HG03520 (cell line): ENCODE results near the gene USP8.
"Not testable (repeated sequence)": the region's sequence is repeated elsewhere in the genome, so short reads cannot be mapped to it uniquely, and the experiment has no call there.

Experiments used
- ATAC-seq: cut with Tn5 transposase; IDR thresholded peaks from one replicate; pipeline ENCODE4 v1.9.1; 2021; ENCODE audit warnings: mild to moderate bottlenecking, moderate library complexity; ENCODE audit not compliant: unreplicated experiment

The USP8 gene

DNA sequence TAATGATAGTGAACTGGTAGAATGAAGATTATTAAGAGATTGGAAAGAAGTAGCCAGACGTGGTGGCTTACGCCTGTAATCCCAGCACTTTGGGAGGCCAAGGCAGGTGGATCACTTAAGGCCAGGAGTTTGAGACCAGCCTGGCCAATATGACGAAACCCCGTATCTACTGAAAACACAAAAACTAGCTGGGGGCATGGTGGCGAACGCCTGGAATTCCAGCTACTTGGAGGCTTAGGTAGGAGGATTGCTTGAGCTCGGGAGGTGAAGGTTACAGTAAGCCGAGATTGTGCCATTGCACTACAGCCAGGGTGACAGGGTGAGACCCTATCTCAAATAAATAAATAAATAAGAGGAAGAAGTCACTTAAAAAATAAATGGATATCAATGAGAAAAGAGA is 14.0 kb downstream of the USP8 start:
- ATAC-seq = no peak

DNA sequence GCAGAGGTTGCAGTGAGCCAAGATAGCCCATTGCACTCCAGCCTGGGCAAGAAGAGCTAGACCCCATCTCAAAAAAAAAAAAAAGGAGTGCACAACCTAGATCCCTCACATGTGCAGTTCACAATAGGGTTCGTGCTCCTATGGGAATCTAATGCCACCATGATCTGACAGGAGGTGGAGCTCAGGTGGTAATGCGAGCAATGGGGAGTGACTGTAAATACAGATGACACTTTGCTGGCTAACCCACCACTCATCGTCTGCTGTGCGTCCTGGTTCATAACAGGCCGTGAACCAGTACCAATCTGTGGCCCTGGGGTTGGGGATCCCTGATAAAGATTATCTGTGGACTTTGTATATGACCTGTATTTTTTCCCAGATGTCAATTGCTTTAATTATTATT is 16.7 kb downstream of the USP8 start:
- no peak for ATAC-seq

GRCh38 chr15:50452927-50453326 is 28.7 kb downstream of the USP8 start:
- ATAC-seq = no peak

DNA sequence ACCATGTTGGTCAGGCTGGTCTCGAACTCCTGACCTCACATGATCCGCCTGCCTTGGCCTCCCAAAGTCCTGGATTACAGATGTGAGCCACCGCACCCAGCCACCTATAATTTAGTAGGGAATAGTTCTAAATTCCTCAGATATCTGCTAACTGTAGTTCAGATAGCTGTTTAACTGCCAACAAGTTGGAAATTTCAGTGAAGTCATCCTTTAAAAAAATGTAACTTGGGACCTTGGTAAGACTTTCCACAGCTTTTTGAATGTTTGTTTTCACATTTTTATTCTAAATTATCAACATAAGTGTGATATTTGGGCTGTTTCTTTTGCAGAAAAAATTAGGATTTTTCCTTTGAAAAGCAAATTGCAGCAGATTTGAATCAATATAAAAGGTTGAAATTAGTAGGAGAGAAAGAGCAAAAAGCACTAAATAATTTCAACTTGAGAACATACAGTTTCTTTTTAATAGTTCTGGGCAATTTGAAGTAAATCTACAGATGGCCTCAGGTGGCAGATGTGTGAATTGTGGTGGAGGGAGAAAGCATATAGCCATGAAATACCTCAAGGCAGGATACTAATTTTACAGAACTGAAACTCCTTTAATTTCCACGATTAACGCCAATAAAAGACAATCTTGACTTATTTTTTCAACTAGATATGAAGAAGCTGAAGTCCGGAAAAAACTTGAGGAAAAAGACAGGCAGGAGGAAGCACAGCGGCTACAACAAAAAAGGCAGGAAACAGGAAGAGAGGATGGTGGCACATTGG is 34.3 kb downstream of the USP8 start:
- ATAC-seq = no peak

GRCh38 chr15:50463423-50464358 is 39.5 kb downstream of the USP8 start:
- ATAC-seq = no peak

DNA sequence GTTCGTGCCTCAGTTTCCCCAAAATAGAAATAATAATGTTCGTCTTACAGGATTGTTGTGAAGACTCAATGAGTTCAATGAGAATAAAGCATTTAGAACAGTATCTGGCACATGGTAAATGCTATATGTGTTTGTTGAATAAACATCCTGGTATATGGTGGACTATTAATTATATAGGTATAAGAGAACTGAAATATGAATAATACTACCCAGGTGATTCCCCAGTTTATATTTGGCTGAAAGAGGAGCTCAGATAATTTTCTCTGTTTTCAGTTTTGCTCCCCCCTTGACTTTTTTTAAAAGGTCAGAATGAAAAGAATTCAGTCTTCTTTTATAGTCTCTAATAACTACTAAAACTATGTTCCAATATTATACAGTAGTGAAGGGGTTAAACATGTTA is 46.9 kb downstream of the USP8 start:
- ATAC-seq = no peak

DNA sequence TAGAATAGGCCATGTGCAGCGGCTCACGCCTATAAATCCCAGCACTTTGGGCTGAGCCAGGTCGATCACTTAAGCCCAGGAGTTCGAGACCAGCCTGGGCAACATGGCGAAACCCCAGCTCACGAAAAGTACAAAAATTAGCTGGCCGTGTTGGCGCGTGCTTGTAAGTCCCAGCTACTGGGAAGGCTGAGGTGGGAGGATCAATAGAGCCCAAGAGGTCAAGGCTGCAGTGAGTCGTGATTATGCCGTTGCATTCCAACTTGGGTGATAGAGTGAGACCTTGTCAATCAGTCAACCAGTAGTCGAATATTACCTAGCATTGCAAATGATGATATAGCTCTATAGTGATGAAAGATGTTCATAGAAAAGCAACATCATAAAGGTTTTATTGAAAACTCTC is 51.9 kb downstream of the USP8 start:
- ATAC-seq = no peak

DNA sequence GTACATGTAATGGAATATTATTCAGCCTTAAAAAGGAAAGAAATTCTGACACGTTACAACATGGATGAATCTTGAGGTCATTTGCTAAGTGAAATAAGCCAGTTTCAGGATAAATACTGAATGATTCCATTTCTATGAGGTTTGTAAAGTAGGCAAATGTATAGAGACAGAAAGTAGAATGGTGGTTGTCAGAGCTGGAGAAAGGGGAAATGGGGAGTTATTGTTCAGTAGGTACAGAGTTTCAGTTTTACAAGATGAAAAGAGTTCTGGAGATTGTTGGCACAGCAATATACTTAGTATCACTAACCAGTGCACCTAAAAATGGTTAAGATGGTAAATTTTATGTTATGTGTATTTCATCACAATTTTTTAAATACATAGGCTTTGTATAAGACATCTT is 60.6 kb downstream of the USP8 start:
- no peak for ATAC-seq

DNA sequence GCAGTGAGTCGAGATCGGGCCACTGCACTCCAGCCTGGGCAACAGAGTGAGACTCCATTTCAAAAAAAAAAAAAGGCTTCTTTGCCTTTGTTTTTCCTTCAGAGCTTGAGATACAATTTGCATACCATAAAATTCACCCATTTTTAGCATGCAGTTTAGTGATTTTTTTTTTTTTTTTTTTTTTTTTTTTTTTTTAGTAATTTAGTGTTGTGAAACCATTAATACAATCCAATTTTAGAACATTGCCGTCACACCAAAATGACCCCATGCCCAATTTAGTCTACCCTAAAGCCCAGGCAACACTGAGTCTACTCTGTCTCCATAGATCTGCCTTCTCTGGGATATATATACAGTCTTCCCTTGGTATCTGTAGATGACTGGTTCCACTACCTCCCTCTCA is 61.2 kb downstream of the USP8 start:
- ATAC-seq = no peak

DNA sequence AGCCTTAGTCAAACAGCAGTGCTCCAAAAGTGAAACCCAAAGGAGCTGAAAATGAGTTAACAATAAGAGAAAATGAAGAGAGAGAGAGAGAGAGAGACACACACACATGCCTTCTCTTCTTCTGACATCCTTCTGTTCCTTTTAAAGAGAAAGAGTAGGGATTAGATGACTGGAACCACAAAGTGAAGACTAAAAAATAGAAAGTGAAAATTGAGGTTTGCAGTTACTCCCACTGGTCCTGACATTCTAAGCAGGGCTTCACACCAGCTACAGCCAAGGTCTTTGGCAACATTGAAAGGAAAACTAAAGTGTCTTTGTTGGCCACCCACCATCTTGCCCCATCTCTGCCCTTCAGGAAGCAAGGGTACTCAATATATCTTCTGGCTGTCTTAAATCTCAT is 63.1 kb downstream of the USP8 start:
- ATAC-seq = no peak

DNA sequence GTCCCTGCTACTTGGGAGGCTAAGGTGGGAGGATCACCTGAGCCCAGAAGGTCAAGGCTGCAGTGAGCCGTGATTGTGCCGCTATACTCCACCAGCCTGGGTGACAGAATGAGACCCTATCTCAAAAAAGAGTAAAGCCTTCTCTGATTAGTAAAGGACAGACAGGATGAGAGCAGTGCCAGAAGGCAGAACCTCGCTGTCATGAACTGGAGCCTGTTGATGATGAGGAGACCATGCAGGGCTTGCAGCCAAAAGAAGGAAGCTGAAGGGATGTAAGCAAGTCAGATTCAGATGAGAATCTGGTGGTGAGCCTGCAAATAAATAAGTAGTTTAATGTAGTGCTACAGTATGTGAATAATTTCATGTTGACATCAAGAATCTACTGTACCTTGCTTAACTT is 69.4 kb downstream of the USP8 start:
- no peak for ATAC-seq

GRCh38 chr15:50494547-50494946 is 70.3 kb downstream of the USP8 start:
- not testable (repeated sequence) for ATAC-seq

DNA sequence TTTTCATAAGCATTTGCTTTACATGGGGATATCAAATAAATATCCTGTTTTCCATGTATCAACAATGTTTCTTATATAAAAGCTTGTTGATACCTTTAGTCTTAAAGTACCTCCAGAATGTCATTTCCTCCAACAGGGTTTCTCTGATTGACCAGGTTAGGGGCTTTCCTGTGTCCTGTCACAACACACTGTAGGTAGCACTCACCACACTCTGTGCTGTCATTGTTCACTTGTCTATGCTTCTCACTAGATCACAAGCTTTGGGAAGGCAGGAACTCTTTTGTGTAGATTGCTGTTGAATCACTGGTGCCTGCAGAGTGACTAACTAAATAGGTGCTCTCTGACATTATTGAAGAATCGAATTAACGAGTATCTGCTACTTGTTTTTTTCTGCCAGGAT is 72.5 kb downstream of the USP8 start:
- no peak for ATAC-seq

- no peak for ATAC-seq
Observed at GRCh38 chr15:50500352-50500751, 76.1 kb downstream of the USP8 start.

GRCh38 chr15:50501815-50502214 is 77.6 kb downstream of the USP8 start:
- no peak for ATAC-seq

GRCh38 chr15:50503144-50503543 is 78.9 kb downstream of the USP8 start:
- ATAC-seq = no peak

DNA sequence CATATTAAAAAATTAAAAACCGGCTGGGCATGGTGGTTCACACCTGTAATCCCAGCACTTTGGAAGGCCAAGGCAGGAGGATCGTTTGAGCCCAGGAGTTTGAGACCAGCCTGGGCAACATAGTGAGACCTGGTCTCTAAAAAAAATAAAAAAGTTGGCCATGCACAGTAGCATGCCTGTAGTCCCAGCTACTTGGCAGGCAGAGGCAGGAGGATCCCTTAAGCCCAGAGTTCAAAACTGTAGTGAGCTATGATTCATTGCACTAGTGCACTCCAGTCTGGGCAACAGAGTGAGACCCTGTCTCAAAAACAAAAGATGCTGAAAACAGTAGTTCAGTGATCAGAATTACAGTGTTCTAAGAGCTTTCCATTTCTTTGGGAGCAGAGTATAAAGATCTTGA is 81.5 kb downstream of the USP8 start:
- ATAC-seq = not testable (repeated sequence)

- ATAC-seq = no peak
Observed at GRCh38 chr15:50506121-50506520, 81.9 kb downstream of the USP8 start.

DNA sequence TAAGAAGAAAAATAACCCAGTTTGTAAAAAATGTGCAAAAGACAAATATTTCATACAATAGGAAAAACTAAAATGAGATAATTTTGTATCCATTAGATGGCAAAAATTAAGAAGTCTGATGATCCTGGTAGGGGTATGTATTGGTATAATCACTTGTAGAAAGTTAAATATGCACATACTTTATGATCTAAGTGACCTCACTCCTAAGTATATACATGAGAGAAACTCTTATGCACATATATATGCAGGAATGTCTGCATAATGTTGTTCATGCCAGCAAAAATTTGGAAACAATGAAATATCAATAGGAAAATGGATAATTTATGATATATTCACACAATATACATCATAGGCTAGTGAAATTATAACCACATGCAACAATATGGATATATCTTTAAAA is 88.8 kb downstream of the USP8 start:
- ATAC-seq = no peak

- no peak for ATAC-seq
Observed at GRCh38 chr15:50519740-50520425, 95.7 kb downstream of the USP8 start.

- no peak for ATAC-seq
Observed at GRCh38 chr15:50523851-50524251, 99.6 kb downstream of the USP8 start.

DNA sequence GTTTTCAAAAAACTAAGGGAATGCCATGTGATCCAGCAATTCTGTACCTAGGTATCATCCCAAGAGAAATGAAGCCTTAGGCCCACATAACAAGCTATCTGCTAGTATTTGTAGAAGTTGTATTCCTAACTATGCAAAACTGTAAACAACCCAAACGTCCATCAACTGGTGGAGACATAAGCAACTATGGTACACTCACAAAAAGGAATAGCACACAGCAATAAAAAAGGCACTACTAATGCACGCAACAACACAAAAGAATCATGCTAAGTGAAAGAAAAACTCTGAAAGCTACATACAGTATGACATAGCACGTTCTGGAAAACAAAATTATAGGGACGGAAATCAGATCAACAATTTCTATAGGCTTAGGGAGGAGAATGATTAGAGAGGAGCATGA is 107.0 kb downstream of the USP8 start:
- ATAC-seq = no peak
